Measurements from ENCODE around the gene GNAI3.

DNA sequence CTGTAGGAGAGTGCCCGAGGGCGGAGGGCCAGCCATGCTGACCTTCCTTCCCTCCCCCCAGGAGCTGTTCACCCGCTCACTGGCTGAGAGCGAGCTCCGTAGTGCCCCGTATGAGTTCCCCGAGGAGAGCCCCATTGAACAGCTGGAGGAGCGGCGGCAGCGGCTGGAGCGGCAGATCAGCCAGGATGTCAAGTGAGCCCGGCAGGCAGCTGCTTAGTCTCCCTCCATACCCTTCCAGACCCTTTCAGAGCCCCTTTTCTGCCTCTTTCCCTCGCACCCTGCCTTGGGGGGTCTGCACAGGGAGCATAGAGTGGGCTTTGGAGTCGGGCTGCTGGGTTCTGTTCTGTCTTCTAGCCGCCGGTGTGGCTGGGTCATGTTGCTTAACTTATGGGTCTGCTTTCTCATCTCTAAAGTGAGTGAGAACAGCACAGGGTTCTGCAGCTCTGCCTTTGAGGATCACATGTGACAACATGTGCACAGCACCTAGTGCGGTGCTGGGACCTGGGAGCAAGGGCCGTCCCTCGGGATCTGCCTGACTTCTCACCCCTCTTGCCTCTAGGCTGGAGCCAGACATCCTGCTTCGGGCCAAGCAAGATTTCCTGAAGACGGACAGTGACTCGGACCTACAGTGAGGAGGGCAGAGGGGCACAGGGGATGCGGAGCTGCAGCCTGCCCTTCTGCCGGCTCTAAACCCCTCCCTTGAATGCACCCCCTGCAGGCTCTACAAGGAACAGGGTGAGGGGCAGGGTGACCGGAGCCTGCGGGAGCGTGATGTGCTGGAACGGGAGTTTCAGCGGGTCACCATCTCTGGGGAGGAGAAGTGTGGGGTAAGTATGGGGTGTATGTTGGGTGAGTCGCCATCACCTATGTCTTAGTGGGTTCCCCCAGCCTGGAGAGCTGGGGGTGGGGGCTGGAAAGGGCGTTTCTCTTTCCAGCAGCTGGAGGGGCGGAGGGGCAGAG lies 77.5 kb downstream of the GNAI3 start:
- TF ChIP-seq, protein P1, sequence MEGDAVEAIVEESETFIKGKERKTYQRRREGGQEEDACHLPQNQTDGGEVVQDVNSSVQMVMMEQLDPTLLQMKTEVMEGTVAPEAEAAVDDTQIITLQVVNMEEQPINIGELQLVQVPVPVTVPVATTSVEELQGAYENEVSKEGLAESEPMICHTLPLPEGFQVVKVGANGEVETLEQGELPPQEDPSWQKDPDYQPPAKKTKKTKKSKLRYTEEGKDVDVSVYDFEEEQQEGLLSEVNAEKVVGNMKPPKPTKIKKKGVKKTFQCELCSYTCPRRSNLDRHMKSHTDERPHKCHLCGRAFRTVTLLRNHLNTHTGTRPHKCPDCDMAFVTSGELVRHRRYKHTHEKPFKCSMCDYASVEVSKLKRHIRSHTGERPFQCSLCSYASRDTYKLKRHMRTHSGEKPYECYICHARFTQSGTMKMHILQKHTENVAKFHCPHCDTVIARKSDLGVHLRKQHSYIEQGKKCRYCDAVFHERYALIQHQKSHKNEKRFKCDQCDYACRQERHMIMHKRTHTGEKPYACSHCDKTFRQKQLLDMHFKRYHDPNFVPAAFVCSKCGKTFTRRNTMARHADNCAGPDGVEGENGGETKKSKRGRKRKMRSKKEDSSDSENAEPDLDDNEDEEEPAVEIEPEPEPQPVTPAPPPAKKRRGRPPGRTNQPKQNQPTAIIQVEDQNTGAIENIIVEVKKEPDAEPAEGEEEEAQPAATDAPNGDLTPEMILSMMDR (IDR thresholded peaks at IDR 0.05; ENCODE audit: insufficient read depth, low read length), result no peak
- TF ChIP-seq REST (IDR thresholded peaks at IDR 0.05; ENCODE audit: insufficient replicate concordance, low read depth), result no peak
- no peak for TF ChIP-seq POLR2AphosphoS5 (IDR thresholded peaks at IDR 0.05; ENCODE audit: low read depth)
- no peak for TF ChIP-seq GABPA (IDR thresholded peaks at IDR 0.05; ENCODE audit: low read depth)

All from HL-60 (cell line).